Subcutaneous adipose tissue (tissue), 4 donors: ENCODE results near the gene ZBTB20. TPM values are rescaled to one million over a fixed set of nuclear protein-coding genes. Genes with fewer than 3 reads are reported as not detected.

Experiments
- total RNA-seq, 4 donors: library from RNA; depleted of rRNA; stranded (reverse); fragments of >200 nt; gene quantifications; one replicate each; pipeline ENCODE4 v1.1.0, GENCODE V29; 2016
- TF ChIP-seq, protein P1 (sequence below): fragments of 450-650 bp; IDR thresholded peaks from one replicate; pipeline ENCODE4 v1.5.1; 2016; ENCODE audit warnings: low read depth, mild to moderate bottlenecking, control low read depth, antibody characterized with exemption, moderate library complexity

Gene ZBTB20
- total RNA-seq, 4 donors from 2014 or later: 60.3 to 93.4 (median 69.1) TPM

- TF ChIP-seq, protein P1, sequence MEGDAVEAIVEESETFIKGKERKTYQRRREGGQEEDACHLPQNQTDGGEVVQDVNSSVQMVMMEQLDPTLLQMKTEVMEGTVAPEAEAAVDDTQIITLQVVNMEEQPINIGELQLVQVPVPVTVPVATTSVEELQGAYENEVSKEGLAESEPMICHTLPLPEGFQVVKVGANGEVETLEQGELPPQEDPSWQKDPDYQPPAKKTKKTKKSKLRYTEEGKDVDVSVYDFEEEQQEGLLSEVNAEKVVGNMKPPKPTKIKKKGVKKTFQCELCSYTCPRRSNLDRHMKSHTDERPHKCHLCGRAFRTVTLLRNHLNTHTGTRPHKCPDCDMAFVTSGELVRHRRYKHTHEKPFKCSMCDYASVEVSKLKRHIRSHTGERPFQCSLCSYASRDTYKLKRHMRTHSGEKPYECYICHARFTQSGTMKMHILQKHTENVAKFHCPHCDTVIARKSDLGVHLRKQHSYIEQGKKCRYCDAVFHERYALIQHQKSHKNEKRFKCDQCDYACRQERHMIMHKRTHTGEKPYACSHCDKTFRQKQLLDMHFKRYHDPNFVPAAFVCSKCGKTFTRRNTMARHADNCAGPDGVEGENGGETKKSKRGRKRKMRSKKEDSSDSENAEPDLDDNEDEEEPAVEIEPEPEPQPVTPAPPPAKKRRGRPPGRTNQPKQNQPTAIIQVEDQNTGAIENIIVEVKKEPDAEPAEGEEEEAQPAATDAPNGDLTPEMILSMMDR: no peak
Measured at GRCh38 chr3:114902691-114903101, 244.4 kb downstream of the ZBTB20 start.

- TF ChIP-seq, protein P1: no peak
Measured at GRCh38 chr3:114900908-114901307, 246.2 kb downstream of the ZBTB20 start.

DNA sequence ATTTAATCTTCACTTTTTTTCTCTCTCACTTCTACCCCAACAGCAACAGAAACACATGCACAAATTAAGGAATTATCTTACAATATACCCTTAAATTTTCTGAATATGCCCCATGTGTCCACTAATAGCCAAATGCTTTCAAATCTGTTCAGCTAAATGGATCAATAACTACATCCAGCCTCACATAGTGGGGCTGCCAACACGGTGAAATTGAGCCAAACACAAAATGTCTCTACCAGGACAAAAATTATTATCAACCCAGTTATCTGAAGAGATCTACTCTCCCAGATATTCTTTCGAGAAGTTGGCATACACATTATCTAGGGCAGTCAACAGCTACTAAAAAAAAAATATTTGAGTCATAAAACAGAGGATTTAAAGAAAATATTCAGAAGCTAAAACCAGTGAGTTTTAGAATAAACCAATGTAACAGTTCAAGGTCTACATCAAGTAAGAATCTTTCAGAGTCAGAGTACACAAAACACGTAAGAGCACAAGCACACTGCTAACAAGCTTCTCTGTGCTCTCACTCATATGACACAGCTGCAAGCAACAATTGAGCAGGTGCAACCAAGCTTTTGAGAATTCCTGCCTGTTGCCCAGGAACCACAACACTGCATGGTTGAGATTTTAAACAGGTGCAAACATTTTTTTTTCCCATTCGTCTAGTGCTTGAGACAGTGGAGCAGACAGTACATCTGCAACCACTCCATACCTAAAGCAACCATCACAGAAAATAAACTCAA, 247.7 kb downstream of the ZBTB20 start:
- TF ChIP-seq, protein P1: no peak

DNA sequence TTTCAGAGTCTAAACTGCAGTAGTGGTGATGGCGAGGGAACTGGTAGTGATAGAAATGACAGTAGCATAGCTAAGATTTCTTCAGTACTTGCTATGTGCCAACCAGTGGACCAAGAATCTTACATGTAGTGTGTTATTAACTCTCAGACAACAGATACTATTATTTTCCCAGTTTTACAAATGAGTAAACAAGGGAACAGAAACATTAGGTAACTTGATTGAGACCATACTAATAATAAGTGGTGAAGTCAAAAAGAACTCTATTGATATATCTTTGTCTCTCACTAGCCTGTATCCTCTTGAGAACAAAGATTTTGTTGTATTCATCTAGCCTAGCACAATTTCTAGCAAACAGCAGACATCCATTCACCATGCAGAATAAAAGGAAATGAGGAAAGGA, 250.1 kb downstream of the ZBTB20 start:
- TF ChIP-seq, protein P1: no peak

GRCh38 chr3:114893361-114893760, 253.7 kb downstream of the ZBTB20 start:
- TF ChIP-seq, protein P1: no peak

GRCh38 chr3:114892880-114893279, 254.2 kb downstream of the ZBTB20 start:
- TF ChIP-seq, protein P1: no peak

GRCh38 chr3:114892131-114892879, 254.8 kb downstream of the ZBTB20 start:
- TF ChIP-seq, protein P1: no peak
